GM23338 (cell line): ENCODE data around the gene OXER1.

Source experiments
- CTCF ChIP-seq, 2 experiments: fragments of 200-600 bp in 1 of 2; sonication (generic) in 1 of 2; conservative IDR thresholded peaks; 2 replicates each; pipeline versions ENCODE4 v1.5.1 to v1.6.1; 2016 to 2017; ENCODE audit warnings: antibody characterized with exemption in 2 of 2, low read depth in 2 of 2, mild to moderate bottlenecking in 2 of 2, moderate library complexity in 1 of 2
- EZH2 ChIP-seq: fragments of 200-600 bp; sonication (generic); IDR thresholded peaks from one replicate; pipeline ENCODE4 v1.8.0; 2017; ENCODE audit warnings: antibody characterized with exemption, mild to moderate bottlenecking, low read depth; ENCODE audit not compliant: unreplicated experiment
- JUNB ChIP-seq: IDR thresholded peaks from one replicate; pipeline ENCODE4 v1.6.1; 2016; ENCODE audit warnings: antibody characterized with exemption; ENCODE audit not compliant: unreplicated experiment
- POLR2AphosphoS5 ChIP-seq: IDR thresholded peaks from 2 replicates; pipeline ENCODE4 v1.6.1; 2016; ENCODE audit warnings: antibody characterized with exemption, low read depth
- TF ChIP-seq, protein P1 (sequence below): IDR thresholded peaks from one replicate; pipeline ENCODE4 v1.6.1; 2018; ENCODE audit warnings: antibody characterized with exemption; ENCODE audit not compliant: unreplicated experiment

GRCh38 chr2:42792583-42793333, 28.8 kb upstream of the OXER1 start, which contains the start of gene HAAO:
- peak; percentile 24 for TF ChIP-seq POLR2AphosphoS5
- peak; percentile 11 to 22; a peak in 2 of 4 replicates for TF ChIP-seq CTCF (conservative IDR thresholded peaks at IDR 0.05; ENCODE audit: low read depth in 2 of 2)
- no peak for TF ChIP-seq JUNB
- TF ChIP-seq, protein P1, sequence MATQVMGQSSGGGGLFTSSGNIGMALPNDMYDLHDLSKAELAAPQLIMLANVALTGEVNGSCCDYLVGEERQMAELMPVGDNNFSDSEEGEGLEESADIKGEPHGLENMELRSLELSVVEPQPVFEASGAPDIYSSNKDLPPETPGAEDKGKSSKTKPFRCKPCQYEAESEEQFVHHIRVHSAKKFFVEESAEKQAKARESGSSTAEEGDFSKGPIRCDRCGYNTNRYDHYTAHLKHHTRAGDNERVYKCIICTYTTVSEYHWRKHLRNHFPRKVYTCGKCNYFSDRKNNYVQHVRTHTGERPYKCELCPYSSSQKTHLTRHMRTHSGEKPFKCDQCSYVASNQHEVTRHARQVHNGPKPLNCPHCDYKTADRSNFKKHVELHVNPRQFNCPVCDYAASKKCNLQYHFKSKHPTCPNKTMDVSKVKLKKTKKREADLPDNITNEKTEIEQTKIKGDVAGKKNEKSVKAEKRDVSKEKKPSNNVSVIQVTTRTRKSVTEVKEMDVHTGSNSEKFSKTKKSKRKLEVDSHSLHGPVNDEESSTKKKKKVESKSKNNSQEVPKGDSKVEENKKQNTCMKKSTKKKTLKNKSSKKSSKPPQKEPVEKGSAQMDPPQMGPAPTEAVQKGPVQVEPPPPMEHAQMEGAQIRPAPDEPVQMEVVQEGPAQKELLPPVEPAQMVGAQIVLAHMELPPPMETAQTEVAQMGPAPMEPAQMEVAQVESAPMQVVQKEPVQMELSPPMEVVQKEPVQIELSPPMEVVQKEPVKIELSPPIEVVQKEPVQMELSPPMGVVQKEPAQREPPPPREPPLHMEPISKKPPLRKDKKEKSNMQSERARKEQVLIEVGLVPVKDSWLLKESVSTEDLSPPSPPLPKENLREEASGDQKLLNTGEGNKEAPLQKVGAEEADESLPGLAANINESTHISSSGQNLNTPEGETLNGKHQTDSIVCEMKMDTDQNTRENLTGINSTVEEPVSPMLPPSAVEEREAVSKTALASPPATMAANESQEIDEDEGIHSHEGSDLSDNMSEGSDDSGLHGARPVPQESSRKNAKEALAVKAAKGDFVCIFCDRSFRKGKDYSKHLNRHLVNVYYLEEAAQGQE = no peak
- TF ChIP-seq EZH2 = no peak
